M059J (cell line): ENCODE results near the gene TLN1. TPM values are rescaled to one million over a fixed set of nuclear protein-coding genes. Genes with fewer than 3 reads are reported as not detected.

Experiments
- DNase-seq: peaks from one replicate; pipeline ENCODE4 v3.0.0-alpha.2; 2012; ENCODE audit warnings: low read depth
- total RNA-seq: library from RNA; depleted of rRNA; stranded (reverse); fragments of >200 nt; shearing (Covaris generic); gene quantifications from 2 replicates; pipeline ENCODE4 v1.2.3, GENCODE V29; 2014

TLN1 gene
- total RNA-seq, 1 experiment from 2014 or later = 215 TPM

DNA sequence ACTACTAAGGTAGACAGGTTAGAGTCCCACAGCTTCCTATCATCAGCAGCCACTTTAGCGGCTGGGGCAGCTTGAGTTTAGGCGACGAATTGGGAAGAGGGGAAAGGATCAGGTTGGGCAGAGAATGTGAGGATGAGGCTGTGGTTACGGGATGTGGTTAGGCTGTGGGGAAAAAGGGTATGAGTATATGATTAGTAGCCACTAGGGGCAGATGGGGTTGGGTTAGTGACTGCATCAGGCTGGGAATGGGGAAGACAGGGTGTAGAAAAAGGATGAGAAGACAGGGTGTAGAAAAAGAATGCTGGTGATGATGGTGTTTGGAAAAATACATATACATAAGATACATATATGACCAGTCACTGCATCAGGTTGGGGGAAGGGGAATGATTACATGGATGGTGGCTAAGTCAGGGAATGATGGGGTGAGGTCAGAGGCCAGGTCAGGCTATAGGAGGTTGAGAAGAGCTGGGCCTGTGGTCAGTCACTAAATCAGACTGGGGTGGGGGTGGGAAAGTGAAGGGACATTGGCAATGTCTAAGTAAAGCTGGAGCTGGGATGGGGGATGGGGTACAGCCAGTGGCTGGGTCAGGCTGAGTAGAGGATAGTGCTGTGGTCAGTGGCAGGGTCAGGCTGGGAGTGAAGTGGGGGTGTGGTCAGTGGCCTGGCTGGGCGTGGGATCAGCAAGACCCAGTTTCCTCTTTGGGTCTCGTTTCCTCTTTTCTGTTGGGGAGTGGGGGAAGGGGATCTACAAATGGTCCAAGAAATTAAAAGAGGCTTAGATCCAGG, 2.1 kb downstream of the TLN1 start:
- peak; percentile 95 for DNase-seq

DNA sequence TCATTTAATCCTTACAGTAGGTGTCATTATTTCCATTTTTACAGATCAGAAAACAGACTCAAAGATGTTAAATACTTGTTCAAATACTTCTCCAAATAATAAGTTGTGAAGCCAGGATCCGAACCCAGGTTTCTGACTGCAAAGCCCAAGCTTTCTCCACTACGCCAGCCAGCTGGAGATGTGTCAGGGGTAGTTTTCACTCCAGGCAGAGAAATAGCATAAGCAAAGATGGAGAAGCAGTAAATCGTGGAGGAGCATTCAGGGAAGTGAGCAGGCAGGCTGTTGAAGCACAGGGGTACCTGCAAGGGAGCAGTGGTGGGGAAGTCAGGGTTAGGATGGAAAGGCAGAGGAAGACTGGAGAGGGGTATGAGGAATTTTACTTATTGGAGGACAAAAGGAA, 2.9 kb downstream of the TLN1 start:
- DNase-seq = no peak

DNA sequence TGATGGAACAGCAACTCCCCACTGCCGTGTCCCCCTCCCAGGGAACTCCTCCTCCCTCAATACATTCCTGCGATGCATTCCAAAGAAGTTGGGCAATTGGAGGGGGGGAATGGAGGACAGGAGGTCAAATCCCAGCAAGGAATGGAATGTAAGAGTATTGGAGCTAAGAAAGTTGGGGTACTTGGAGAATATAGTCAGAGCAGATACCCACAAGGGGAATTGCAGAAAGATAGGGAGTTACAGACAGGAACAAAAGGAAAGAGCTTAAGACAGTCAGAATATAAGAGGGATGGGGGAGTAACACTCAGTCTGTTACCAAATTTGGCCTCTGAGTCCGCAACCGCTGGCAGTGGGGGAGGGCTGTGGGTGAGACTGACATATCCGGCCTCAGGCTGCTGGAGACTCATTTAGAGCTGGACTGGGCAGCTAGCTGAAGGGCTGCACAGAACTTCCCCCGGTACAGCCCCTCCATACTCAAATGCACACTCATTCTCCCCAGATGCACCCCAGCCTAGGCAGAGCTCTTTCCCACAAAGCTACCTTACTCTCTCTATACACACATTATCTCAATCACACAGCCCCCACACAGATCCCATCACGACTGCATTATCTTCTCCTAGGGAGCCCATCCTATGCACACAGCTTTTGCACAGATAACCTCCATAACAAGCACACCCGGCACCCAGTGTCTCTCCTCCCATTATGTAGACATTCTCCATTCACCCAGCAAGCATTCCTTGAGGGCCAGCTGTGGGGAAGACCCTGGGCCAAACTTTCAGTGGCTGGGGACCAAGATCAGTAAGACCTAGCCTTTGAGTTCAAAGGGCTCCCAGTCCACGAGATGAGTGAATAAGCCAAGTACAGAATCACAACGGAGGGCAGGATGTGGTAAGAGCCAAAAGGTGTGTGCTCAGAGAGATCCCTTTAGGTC, 3.7 kb downstream of the TLN1 start:
- peak; percentile 93 for DNase-seq

DNA sequence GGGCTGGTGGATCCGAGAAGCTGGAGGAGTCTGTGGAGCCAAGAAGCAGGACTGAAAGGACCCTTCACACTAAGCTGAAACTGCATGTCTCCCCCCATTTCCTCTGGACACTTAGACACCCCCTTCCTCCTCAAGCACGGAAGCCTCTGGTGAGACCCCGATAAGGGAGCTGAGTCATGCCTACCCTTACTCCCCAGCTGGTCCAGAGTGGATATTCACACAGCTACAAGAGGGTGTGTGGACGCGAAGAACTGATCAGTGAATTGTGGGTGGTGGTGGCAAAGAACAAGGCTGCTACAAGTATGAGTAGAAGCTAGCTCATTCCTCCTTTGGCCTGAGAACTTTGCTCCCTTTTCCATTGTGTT, 4.3 kb downstream of the TLN1 start:
- no peak for DNase-seq

DNA sequence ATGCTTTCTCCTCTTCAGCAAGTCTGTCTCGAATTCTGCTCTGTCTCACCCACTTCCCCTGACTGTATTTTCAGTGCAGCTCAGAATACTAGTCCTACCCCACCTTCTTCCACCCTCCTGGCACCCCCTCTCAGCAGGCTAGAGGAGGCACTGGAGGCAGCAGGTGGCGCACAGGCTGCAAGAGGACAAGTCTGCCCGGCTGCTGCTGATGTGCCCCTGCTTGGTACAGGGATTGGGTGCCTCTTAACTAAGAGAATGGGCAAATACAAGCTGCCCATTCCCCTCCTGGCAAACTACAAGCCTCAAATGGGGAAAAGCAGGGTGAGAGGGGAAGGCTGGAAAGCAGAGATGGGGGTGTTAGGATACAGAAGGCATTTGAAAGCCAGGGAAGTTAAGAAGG, 5.1 kb downstream of the TLN1 start:
- DNase-seq = peak; percentile 51

DNA sequence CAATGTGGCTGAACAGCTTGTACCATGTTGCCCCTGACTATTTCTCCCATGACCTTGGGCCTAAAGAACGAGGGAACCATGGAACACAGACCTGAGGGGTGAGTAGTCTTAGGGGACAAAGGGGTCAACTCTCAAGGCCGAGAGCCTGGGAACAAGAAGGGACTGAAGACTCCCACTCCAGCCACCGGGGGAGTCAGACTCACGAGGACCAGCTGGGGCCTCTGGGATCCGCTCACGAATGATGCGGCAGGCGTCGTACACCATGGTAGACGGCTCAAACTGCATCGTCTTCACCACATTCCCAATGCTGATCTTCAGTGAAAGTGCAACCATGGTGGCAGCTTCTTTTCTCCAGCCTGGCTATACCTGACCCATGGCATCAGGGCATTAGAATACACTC, 6.6 kb downstream of the TLN1 start:
- DNase-seq = no peak

DNA sequence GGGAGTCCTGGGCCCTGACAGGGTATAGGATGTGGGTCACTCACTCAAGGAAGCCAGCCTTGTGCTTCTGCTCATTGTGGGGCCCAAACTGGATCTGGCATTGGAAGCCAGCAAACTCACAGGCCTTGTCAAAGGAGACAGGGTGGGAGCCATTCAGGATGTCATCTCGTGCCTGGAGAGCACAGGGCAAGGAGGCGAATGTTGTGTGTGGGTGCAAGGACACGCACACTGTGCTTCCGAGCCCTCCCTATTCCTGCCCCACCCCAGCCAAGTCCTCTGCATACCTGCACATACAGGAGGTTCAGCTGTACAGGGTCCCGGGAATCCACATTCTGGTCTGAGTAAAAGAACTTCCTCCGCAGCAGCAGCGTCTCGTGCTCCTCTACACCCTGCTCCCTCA, 8.1 kb downstream of the TLN1 start:
- DNase-seq = no peak

DNA sequence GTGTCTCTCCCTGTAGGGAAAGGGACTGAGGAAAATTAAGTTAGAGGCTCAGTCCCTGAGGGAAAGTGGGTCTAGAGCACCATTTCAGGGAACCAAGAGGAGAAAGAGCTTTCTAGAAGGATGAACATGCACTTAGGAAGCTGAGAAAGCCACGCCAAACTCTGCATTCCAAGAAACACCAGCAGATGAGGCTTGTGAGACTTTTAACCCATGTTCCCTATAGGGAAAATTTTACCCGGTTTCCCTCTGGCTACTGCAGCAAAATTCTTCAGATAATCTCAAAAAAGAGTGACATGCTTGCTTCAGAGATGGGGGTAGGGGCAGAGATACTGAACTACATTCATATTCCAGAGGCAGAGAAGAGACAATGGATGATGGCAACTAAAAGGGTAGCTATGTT, 8.6 kb downstream of the TLN1 start:
- no peak for DNase-seq

DNA sequence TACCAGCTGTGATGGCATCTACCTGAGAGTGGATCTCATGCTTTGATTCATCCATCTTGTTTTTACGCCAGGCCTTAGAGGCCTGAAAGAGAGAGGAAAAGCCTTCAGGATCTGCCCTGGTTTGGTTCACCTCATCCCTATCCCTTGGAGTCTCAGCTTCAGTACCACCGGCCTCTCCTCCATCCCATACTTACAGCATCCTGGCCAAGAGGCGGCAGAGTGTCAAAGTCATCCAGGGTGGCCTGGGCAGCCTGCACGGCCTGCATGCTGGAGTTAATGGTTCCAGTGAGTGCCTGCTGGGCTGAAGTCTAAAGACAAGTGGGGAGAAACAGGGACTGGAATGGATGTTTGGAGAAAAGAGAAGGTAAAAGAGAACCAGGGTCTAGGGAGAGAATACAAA, 12.4 kb downstream of the TLN1 start:
- DNase-seq = no peak

DNA sequence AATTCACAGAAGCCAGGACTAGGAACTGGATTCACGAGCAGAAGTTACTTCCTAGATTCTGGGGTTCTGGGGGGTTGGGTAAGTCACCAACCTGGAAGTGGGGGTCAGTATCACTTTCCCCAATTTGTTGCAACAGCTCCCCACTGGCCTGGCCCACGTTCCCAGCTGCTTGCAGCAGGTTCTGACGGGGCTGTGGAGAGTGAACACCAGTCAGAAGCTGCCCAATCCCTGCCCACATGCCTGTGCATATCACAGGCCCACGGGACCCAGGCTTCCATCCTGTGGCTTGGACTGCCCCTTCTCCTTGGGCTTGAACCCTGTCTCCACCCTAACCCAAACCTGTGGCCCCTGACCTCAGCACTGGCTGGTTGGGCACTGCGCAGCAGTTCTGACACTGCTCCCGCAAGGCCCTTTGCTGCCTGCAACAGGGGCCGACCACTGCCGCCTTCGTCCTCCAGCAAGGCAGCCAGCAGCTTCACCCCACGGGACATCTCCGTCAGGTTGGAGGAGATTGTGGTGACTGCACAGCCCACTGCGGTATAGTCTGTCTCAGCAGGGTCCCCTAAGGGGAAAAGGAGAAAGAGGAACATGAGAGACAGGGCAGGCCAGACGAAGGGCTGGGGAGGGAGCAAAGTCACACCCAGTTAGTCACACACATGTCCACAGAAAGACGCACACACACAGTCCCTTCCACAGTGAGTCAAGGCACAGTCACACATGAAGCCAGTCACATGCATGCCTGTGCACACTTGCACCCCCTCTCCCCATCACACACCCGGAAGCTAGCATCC, 13.1 kb downstream of the TLN1 start:
- no peak for DNase-seq

DNA sequence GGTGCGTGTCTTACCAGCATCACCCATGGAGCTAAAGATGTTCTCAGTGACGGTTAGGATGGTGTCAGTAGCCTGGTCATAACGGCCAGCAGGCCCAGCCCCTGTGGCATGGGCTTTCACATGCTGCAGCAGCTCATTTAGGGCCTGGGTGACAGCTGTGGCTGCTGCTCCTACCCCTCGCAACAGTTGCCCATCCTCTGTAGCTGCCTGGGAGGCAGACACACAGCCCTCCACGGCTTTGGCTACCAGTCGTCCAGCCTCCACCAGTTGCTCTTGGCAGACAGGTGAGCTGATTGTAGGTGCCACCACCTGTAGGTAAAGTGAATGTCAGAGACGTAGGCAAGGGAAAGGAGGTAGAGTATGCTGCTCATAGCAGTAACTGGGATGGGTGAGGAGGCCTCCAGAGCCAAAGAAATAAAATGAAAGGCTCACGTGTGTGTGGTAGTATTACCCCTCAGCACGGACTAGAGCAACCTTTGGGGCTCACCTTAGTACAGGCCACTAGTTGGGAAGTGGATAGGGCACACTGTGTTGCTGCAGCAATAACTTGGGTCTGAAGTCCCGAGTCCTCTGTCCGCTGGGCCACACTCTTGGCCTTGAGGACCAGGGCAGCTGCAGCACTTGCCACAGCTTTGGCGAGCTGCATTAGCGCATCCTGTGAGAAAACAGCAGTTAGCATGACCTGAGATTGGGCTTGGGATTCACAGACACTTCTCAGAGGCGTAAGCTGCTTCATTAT, 14.7 kb downstream of the TLN1 start:
- no peak for DNase-seq

DNA sequence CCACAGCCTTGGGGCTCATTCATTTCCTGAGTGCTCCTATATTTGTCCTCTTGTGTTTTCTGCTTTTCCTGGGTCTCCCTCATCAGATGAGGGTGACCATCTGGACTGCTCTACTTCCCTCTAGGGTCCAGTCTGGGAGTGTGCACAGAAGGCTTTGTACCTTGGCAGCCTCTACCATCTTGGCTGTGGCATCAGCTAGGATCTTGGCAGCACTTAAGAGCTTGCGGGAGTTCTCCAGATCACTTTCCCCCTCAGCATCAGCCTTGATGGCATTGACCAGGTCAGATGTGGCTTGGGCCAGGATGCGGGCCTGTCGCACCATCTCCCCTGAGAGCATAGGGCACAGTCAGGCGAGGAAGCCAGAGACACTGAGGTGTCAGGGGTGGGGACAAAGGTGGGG, 15.8 kb downstream of the TLN1 start:
- peak; percentile 60 for DNase-seq

DNA sequence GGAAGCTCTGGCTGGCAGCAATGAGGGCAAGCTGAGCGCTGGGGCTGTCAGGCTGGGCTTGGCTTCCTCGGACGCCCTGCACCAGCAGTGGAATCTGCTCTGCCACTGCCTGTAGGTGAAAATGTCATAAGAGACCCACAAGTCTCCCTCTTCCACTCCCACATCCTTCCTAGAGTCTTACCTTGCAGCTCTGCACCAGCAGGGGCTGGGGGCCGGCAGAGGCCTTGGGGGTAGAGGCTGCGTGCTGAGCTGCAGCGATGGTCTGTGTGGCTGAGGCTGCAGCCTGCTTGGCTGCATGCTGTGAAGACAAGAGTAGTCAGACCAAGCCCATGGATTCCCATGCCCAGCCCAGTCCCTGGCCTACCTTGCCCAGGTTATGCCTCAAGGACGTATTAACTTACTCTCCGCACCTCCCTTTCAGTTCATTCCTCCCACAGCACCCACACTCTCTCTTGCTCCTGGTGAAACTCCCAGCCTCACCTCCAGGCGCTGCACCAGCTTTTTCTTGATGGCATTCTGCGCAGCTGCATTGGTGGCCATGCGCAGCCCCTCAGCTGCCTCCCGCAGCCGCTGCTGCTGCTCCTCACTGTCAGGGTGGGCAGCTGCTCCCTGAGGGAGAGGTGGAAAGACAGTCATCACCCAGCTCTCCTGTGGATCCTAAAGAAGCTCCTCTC, 17.3 kb downstream of the TLN1 start:
- DNase-seq = no peak

DNA sequence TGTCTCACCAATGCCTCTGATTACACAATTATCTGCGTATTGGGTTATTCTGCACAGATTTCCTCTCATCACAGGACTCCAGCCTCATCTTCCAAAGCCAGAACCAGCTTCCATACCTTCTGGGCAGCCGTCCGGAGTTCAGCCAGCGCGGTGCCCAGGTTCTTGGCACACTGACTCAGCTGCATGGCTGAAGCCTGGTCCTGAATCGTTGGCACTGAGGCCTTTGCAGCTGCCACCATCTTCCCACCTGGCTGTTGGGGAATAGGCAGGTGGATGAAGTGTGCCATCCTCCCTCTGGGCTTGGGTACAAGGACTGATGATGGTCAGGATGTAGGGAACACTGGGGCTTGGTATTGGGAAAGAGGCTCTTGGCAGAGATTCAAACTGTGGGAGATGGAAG, 17.9 kb downstream of the TLN1 start:
- no peak for DNase-seq

DNA sequence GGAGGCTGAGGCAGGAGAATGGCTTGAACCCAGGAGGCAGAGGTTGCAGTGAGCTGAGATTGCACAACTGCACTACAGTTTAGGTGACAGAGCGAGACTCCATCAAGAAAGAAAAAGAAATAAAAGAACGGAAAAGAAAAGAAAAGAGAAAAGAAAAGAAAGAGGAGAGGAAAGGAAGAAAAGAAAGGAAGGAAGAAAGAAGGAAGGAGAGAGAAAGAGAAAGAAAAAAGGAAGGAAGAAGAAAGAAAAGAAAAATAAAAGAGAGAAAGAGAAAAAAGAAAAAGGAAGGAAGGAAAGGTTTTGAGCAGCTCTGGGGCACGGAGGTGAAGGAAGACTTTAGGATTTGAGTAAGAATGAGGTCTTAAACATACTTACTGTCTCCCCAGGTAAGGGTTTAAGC, 18.4 kb downstream of the TLN1 start:
- DNase-seq = no peak

DNA sequence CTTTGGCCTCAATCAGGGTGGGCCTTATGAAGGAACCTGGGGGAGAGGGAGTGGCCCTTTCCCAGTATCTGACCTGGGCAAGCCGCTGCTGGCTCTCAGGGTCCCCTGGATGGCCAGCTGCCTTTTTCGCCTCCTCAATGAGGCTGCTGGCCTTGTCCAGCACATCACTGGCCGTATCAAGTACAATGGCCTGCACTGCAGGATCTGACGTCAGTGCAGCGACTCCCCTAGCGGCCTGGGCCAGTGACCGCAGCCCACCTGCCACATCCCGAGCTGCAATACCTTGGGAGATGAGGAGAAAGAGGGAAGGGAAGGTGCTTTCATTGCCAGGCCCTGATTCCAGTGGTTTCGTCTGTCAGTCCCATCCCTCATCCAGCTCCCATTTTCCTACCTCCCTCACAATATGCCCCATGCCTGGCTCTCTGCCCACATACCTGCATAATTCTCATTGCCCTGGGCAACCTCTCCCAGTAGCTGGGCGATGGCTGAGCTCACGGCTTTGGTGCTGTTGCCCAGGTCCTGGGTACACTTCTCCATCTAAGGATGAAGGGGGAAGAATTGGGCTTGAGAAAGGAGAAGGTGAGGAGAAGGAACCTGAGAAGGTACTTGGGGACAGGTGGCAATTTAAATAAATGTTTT, 19.1 kb downstream of the TLN1 start:
- peak; percentile 29 for DNase-seq

DNA sequence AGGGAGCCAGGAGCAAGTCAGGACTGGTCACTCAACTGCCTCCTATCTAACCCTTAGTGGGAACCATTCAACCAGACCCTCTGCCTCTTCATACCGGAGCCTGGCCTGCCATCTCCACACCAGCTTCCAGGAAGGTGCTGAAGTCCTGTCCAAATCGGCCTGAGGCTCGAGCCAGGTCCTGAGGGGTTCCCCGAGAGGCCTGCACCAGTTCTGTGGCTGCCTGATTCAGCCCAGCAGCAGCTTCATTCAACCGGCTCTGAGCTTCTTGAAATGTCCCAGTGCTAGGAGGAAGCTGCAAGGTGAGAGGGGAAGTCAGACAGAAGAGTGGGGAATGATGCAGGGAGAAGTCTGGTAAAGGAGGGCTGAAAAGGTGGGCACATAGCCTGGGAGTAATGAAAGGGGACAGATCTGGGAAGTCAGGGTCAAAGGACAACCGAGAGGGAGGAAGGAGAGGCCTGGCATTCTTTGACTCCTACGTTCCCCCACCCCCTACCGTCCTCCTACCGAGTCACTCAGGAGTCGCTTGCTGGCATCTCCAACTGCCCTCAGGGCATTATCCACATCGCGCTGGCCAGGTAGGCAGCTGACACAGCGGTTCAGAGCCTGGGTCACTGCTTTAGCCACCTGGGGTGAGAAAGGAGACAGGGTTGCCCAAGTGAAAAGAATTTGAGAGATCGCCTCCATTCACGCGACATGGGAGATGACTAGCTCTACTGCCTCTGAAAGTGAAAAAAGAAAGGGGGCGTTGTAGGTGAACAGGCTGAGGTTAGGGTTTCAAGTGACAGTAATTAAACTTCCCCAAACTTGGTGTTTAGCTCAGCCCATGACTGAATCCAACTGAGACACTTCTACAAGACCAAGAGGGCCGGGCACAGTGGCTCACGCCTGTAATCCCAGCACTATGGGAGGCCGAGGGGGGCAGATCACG, 20.2 kb downstream of the TLN1 start:
- no peak for DNase-seq

DNA sequence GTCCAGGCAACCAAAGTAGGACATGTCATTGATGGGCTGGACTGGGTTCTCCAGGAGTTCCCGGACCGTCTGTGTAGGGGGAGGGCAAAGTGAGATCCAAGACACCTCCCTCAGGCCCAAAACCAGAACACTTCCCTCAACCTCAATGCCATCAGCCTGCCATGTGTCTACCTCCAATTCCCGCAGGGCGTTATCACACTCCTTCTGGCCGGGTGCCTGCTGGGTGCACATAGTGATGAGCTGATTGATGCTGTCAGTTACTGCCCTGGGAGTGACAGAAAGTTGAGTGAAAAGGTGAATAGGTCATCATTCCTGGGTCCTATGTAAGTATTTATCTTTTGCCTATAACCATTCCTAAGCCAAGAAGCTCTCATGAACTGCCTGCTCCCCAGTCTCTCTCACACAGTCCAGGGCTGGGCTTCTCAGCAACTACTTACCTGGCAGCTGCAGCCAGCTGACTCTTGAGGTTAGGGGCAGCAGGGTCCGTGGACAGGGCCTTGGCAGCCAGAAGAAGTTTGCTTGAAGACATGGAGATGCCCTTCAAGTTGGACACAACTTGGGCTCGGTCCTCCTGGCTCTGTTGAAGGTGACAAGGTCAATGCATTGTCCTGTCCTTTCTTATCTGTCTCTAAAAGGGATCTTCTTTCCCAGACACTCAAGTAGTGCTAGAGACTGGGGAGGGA, 21.0 kb downstream of the TLN1 start:
- no peak for DNase-seq

DNA sequence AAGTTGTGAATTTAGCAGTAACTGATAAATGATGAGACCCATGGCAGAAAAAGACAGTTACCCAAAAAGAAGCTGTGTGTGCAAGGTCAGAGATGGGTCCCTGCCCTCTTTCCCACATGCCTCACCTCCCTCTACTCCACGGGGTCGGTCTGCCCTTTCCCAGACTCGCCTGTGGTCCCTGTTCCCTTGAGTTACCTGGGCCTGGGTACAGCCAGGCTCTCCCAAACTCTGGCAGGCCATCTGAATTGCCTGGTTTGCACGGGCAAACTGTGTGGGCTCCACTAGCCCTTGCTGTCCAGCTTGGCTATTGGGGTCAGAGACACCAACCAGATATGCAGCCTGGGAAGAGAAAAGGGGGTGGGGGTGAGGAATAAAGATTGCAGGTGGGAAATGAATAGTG, 23.8 kb downstream of the TLN1 start:
- no peak for DNase-seq
